ENCODE measurements around the gene EXOC3. TPM values are rescaled to one million over a fixed set of nuclear protein-coding genes. Genes with fewer than 3 reads are reported as not detected.

Gene EXOC3
- total and polyA plus RNA-seq, 2 of the 8 experiments (the other 6 are each of a cell fraction or from before 2014, with no cell fraction given) = 14.4 to 30.0 TPM

DNA sequence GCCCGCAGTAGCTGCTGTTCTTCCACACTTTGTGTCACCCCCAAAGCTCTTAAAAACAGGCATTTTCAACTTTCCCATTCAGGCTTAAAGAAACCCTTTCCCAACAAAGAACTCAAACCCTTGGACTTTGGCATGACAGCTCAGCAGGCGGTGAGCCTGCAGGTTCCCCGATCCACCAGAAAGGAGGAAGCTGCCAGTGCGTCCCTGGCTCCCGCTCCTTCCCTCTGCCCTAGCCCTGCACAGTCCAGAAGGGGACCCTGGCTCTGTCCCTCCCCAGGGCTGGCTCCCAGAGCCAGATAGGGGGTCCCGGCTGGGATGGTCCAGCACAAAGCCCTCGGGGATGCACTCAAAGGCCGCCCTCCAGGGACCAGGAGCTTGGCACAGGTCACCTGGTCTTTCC is 71.7 kb downstream of the EXOC3 start:
- Histone ChIP-seq H3K79me1 (ENCODE audit: low read depth, low read length) (no peaks in the 10 kb centered on the region), H2BK12ac (ENCODE audit: low read depth, low read length) (no peak overlapping the region), H3K4me3 (ENCODE audit: extremely low read depth in 1 of 4, insufficient read depth in 2 of 4, low read depth in 3 of 4, low read length in 4 of 4) (no peak overlapping the region), H3K23me2 (ENCODE audit: low read depth, low read length) (peaks cover 12% of the 10 kb centered on the region; the same call in 1 of the 2 replicates), H4K8ac (ENCODE audit: extremely low read depth, insufficient read depth, low read length) (no peak overlapping the region), H3K56ac (replicated peaks; ENCODE audit: insufficient read length, low read depth, low read length) (no peak overlapping the region), H2BK5ac (ENCODE audit: low read depth, low read length) (no peak overlapping the region), H3K36me3 (ENCODE audit: control insufficient read depth in 2 of 4, insufficient read depth in 4 of 4, low read length in 3 of 4) (no peaks in the 10 kb centered on the region), H4K20me1 (replicated peaks in 1 of 2; ENCODE audit: control insufficient read depth in 1 of 2, insufficient read depth in 2 of 2, low read length in 2 of 2) (peaks cover 2 to 12% of the 10 kb centered on the region in 2 experiments), H2BK20ac (ENCODE audit: low read length) (no peak overlapping the region), H3K27ac (ENCODE audit: low read depth, low read length) (no peak overlapping the region), H4K91ac (replicated peaks; ENCODE audit: insufficient read length, low read length) (no peak overlapping the region), H3K4me1 (replicated peaks in 1 of 4; ENCODE audit: control insufficient read depth in 3 of 4, insufficient read depth in 4 of 4, low read length in 3 of 4) (peaks cover 0 to 4% (median 0%) of the 10 kb centered on the region in 4 experiments; a peak in 1 of 7 replicates), H2AFZ (ENCODE audit: low read length) (no peak overlapping the region), H3K79me2 (ENCODE audit: control insufficient read depth in 1 of 2, insufficient read depth in 2 of 2, low read length in 2 of 2) (no peaks in the 10 kb centered on the region), H2BK15ac (ENCODE audit: low read length) (no peak overlapping the region), H3K4me2 (ENCODE audit: insufficient read depth in 1 of 2, low read depth in 2 of 2, low read length in 2 of 2) (no peak overlapping the region), H2AK5ac (ENCODE audit: low read depth, low read length) (no peak overlapping the region), H3K9ac (replicated peaks in 1 of 4; ENCODE audit: extremely low read depth in 1 of 4, low read depth in 3 of 4, low read length in 3 of 4) (no peak overlapping the region), H3K4ac (replicated peaks; ENCODE audit: insufficient read length, low read depth, low read length) (no peak overlapping the region), H4K5ac (ENCODE audit: insufficient read length, low read depth, low read length) (no peak overlapping the region), H3K23ac (ENCODE audit: insufficient read length) (no peak overlapping the region), H3K27me3 (replicated peaks in 1 of 4; ENCODE audit: control insufficient read depth in 3 of 4, extremely low read depth in 1 of 4, insufficient read depth in 3 of 4, low read length in 3 of 4) (0 out of 7 replicates have a peak, but pooled peaks cover 0 to 2% (median 0%) of the 10 kb centered on the region in 4 experiments), H3K9me3 (ENCODE audit: insufficient read depth in 2 of 2, low read depth in 1 of 2, low read length in 1 of 2) (no peaks in the 10 kb centered on the region), H3K18ac (ENCODE audit: extremely low read depth, low read length) (no peak overlapping the region), H2BK120ac (replicated peaks; ENCODE audit: low read depth, low read length) (no peak overlapping the region), H3K14ac (ENCODE audit: insufficient read length) (no peak overlapping the region)
- WGBS, 2 experiments (ENCODE audit: extremely low coverage in 1 of 2, insufficient coverage in 1 of 2, insufficient read length in 1 of 2, insufficient replicate concordance in 2 of 2, low coverage in 1 of 2, low lambda C conversion rate in 2 of 2, missing lambda C conversion rate in 1 of 2) = 77% methylated on average over 7 of the region's 8 CpGs; no CpG with 5 or more reads in 1 of the 2 experiments
- ChIA-PET POLR2A (ENCODE audit: partially characterized antibody) (interaction anchor here (1.6 kb wide), 1 partner anchor 68 kb away, joined by 3 read pairs; no protein-coding TSS in a partner anchor), CTCF (ENCODE audit: partially characterized antibody) (no interaction called here)
- FAIRE-seq = no peak
- DNase-seq (ENCODE audit: low read depth in 1 of 2, low spot score in 2 of 2) = no peak
- no peak for TF ChIP-seq POLR2A (IDR thresholded peaks at IDR 0.05; ENCODE audit: control extremely low read depth in 1 of 2, low read depth in 2 of 2, low read length in 2 of 2)
